ENCODE measurements around the gene GATA2.

GATA2 gene

GRCh38 chr3:128499724-128500275, 6.8 kb upstream of the GATA2 start:
- TF ChIP-seq CTCF (IDR thresholded peaks at IDR 0.05; ENCODE audit: insufficient read depth, low read length, poor library complexity, severe bottlenecking) (no peak), EZH2phosphoT487 (conservative IDR thresholded peaks at IDR 0.05; ENCODE audit: low read length) (no peak)
- Histone ChIP-seq H3K4me3 (ENCODE audit: insufficient read depth, low read length, poor library complexity, severe bottlenecking) (no peak overlapping the region), H3K9ac (ENCODE audit: low read length) (no peak overlapping the region), H3K27me3 (ENCODE audit: low read length) (no peaks in the 10 kb centered on the region), H3K36me3 (ENCODE audit: low read length) (no peaks in the 10 kb centered on the region), H3F3A (ENCODE audit: insufficient read depth) (no peaks in the 10 kb centered on the region), H4K20me1 (ENCODE audit: low read depth, low read length) (no peaks in the 10 kb centered on the region), H3K9me3 (ENCODE audit: insufficient read depth, low read length) (no peaks in the 10 kb centered on the region), H3K27ac (ENCODE audit: low read depth, low read length) (no peak overlapping the region), H2AFZ (ENCODE audit: low read depth, low read length, severe bottlenecking) (no peak overlapping the region), H3K4me2 (ENCODE audit: low read depth, low read length, poor library complexity, severe bottlenecking) (no peak overlapping the region), H3K79me2 (ENCODE audit: insufficient read depth, low read length) (no peaks in the 10 kb centered on the region), H3K9me2 (replicated peaks; ENCODE audit: insufficient read depth, low read length) (no peaks in the 10 kb centered on the region)

GRCh38 chr3:128498901-128499530, 6.0 kb upstream of the GATA2 start:
- no peak overlapping the region for H3K9ac ChIP-seq (ENCODE audit: low read length)

GRCh38 chr3:128498127-128498626, 5.2 kb upstream of the GATA2 start:
- no peak for TF ChIP-seq EZH2phosphoT487 (conservative IDR thresholded peaks at IDR 0.05; ENCODE audit: low read length)
- TF ChIP-seq CTCF (IDR thresholded peaks at IDR 0.05; ENCODE audit: insufficient read depth, low read length, poor library complexity, severe bottlenecking), result peak; percentile 71
- Histone ChIP-seq H3F3A (ENCODE audit: insufficient read depth) (no peaks in the 10 kb centered on the region), H3K27me3 (ENCODE audit: low read length) (no peaks in the 10 kb centered on the region), H3K9me3 (ENCODE audit: insufficient read depth, low read length) (no peaks in the 10 kb centered on the region), H3K27ac (ENCODE audit: low read depth, low read length) (no peak overlapping the region), H4K20me1 (ENCODE audit: low read depth, low read length) (no peaks in the 10 kb centered on the region), H3K36me3 (ENCODE audit: low read length) (no peaks in the 10 kb centered on the region), H3K4me2 (ENCODE audit: low read depth, low read length, poor library complexity, severe bottlenecking) (peak overlapping the region; percentile 27), H3K79me2 (ENCODE audit: insufficient read depth, low read length) (no peaks in the 10 kb centered on the region), H3K9ac (ENCODE audit: low read length) (no peak overlapping the region), H3K4me3 (ENCODE audit: insufficient read depth, low read length, poor library complexity, severe bottlenecking) (no peak overlapping the region), H2AFZ (ENCODE audit: low read depth, low read length, severe bottlenecking) (no peak overlapping the region), H3K9me2 (replicated peaks; ENCODE audit: insufficient read depth, low read length) (no peaks in the 10 kb centered on the region)

More at GRCh38 chr3:128498901-128499530, 6.0 kb upstream of the GATA2 start:
- H4K20me1 ChIP-seq (ENCODE audit: low read depth, low read length), result no peaks in the 10 kb centered on the region
- H3K27ac ChIP-seq (ENCODE audit: low read depth, low read length), result no peak overlapping the region
- TF ChIP-seq EZH2phosphoT487 (conservative IDR thresholded peaks at IDR 0.05; ENCODE audit: low read length), result no peak
- TF ChIP-seq CTCF (IDR thresholded peaks at IDR 0.05; ENCODE audit: insufficient read depth, low read length, poor library complexity, severe bottlenecking), result no peak
- H3K36me3 ChIP-seq (ENCODE audit: low read length), result no peaks in the 10 kb centered on the region
- H3K9me3 ChIP-seq (ENCODE audit: insufficient read depth, low read length), result no peaks in the 10 kb centered on the region
- H2AFZ ChIP-seq (ENCODE audit: low read depth, low read length, severe bottlenecking), result no peak overlapping the region
- H3K4me3 ChIP-seq (ENCODE audit: insufficient read depth, low read length, poor library complexity, severe bottlenecking), result no peak overlapping the region
- no peaks in the 10 kb centered on the region for H3F3A ChIP-seq (ENCODE audit: insufficient read depth)
- no peaks in the 10 kb centered on the region for H3K9me2 ChIP-seq (replicated peaks; ENCODE audit: insufficient read depth, low read length)
- no peak overlapping the region for H3K4me2 ChIP-seq (ENCODE audit: low read depth, low read length, poor library complexity, severe bottlenecking)
- H3K79me2 ChIP-seq (ENCODE audit: insufficient read depth, low read length), result no peaks in the 10 kb centered on the region
- no peaks in the 10 kb centered on the region for H3K27me3 ChIP-seq (ENCODE audit: low read length)

Measured in SU-DHL-6 (cell line).